Measurements from ENCODE around the gene PCDH9. TPM values are rescaled to one million over a fixed set of nuclear protein-coding genes. Genes with fewer than 3 reads are reported as not detected.

The PCDH9 gene
- total and polyA plus RNA-seq, 2 of the 13 experiments (the other 11 are each of a cell fraction or from before 2014, with no cell fraction given) = 0.09 TPM; not detected in 1

DNA sequence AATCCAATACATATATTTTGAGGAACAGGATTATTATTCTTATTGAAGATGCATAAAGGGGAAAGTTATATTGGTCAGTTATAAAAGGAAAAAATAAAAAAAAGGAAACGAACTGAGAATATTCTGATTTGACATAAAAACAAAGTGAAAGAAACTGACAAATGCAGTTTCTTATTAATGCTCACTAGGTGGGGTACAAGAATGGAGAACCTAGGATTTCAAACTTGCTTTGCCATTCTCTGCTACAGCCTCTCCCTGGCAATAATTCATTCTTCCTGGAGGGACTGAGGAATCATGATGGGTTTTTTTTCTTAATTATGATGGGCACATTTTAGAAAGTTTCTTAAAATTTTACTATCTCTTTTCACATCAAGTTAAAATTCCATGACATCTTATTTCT, 154.9 kb downstream of the PCDH9 start:
- Histone ChIP-seq H3K9me3 (ENCODE audit: low read length) (no peaks in the 10 kb centered on the region), H2AFZ (ENCODE audit: low read length) (no peak overlapping the region), H3K4me1 (ENCODE audit: insufficient read depth, low read length) (no peaks in the 10 kb centered on the region), H3K27ac (ENCODE audit: extremely low read length, insufficient read depth, low read length) (no peak overlapping the region), H3K4me2 (ENCODE audit: low read depth, low read length) (no peak overlapping the region), H3K9ac (ENCODE audit: insufficient read depth, low read depth, low read length) (no peak overlapping the region), H4K20me1 (ENCODE audit: insufficient read depth, low read length) (no peaks in the 10 kb centered on the region), H3K79me2 (ENCODE audit: insufficient read depth, low read length) (no peaks in the 10 kb centered on the region), H3K4me3 (replicated peaks in 1 of 3; ENCODE audit: insufficient read depth in 1 of 3, low read depth in 2 of 3, low read length in 3 of 3) (no peak overlapping the region), H3K27me3 (ENCODE audit: control insufficient read depth in 1 of 2, insufficient read depth in 2 of 2, low read length in 2 of 2) (no peaks in the 10 kb centered on the region), H3K36me3 (replicated peaks in 1 of 2; ENCODE audit: control insufficient read depth in 1 of 2, insufficient read depth in 2 of 2, low read length in 2 of 2) (no peaks in the 10 kb centered on the region)
- intact Hi-C loops (cut with micrococcal nuclease; ENCODE audit: unreplicated experiment) (no loop called here), in situ Hi-C loops (cut with HindIII; ENCODE audit: extremely low pct_ligation_motif_present, low pct_unique_long_range_greater_than_20kb) (no loop called here)
- 0% methylated on average over 1 of the region's 1 CpG for WGBS (ENCODE audit: low lambda C conversion rate)
- BruUV-seq (replicated peaks) = no TSS peak
- no peak for TF ChIP-seq ZNF441 (CRISPR knock-in tag; IDR thresholded peaks at IDR 0.05; ENCODE audit: borderline replicate concordance)
- TF ChIP-seq ZNF12 (CRISPR knock-in tag; IDR thresholded peaks at IDR 0.05) = no peak
- no peak for TF ChIP-seq CREB1 (IDR thresholded peaks at IDR 0.05)
- TF ChIP-seq CREB1 (CRISPR knock-in tag; IDR thresholded peaks at IDR 0.05) = no peak
- TF ChIP-seq, protein P1, sequence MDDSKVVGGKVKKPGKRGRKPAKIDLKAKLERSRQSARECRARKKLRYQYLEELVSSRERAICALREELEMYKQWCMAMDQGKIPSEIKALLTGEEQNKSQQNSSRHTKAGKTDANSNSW (CRISPR knock-in tag; IDR thresholded peaks at IDR 0.05; ENCODE audit: borderline replicate concordance) = no peak
- TF ChIP-seq, protein P2, sequence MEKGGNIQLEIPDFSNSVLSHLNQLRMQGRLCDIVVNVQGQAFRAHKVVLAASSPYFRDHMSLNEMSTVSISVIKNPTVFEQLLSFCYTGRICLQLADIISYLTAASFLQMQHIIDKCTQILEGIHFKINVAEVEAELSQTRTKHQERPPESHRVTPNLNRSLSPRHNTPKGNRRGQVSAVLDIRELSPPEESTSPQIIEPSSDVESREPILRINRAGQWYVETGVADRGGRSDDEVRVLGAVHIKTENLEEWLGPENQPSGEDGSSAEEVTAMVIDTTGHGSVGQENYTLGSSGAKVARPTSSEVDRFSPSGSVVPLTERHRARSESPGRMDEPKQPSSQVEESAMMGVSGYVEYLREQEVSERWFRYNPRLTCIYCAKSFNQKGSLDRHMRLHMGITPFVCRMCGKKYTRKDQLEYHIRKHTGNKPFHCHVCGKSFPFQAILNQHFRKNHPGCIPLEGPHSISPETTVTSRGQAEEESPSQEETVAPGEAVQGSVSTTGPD (CRISPR knock-in tag; IDR thresholded peaks at IDR 0.05) = no peak
- TF ChIP-seq SNAPC2 (CRISPR knock-in tag; IDR thresholded peaks at IDR 0.05) = no peak
- TF ChIP-seq GATAD2A (CRISPR knock-in tag; IDR thresholded peaks at IDR 0.05) = no peak
- TF ChIP-seq, protein P3, sequence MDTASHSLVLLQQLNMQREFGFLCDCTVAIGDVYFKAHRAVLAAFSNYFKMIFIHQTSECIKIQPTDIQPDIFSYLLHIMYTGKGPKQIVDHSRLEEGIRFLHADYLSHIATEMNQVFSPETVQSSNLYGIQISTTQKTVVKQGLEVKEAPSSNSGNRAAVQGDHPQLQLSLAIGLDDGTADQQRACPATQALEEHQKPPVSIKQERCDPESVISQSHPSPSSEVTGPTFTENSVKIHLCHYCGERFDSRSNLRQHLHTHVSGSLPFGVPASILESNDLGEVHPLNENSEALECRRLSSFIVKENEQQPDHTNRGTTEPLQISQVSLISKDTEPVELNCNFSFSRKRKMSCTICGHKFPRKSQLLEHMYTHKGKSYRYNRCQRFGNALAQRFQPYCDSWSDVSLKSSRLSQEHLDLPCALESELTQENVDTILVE (CRISPR knock-in tag; IDR thresholded peaks at IDR 0.05) = no peak
- ChIA-PET CTCF (ENCODE audit: low intra/inter-chr PET ratio, low total read pairs) (no interaction called here), POLR2A (no interaction called here)
- ATAC-seq = no peak
- FAIRE-seq = no peak
- no peak for DNase-seq (ENCODE audit: low spot score)
